AG04450 (cell line): ENCODE measurements around the gene OLFM3. TPM values are rescaled to one million over a fixed set of nuclear protein-coding genes. Genes with fewer than 3 reads are reported as not detected.

Experiments
- CTCF ChIA-PET: fragments of 300-600, 350-600 bp; formaldehyde crosslinking; extraction: SDS; loops from one replicate; lab custom pipeline; 2022; ENCODE audit warnings: antibody characterized with exemption, inconsistent platforms; lab: Charles Lee
- POLR2A ChIA-PET: fragments of 350-600 bp; formaldehyde crosslinking; extraction: SDS; loops from one replicate; lab custom pipeline; 2021; ENCODE audit warnings: antibody characterized with exemption, inconsistent platforms; lab: Yijun Ruan, JAX
- DNase-seq: peaks from one replicate; pipeline ENCODE4 v3.0.0-alpha.2; 2011; ENCODE audit warnings: low read depth, low spot score
- H3K27ac ChIP-seq: one replicate; pipeline ENCODE4 v1.5.1; 2012; ENCODE audit warnings: low read depth, low read length, control low read depth
- H3K27me3 ChIP-seq: one replicate; pipeline ENCODE4 v1.6.0; 2012; ENCODE audit warnings: low read length; ENCODE audit not compliant: control insufficient read depth, insufficient read depth
- H3K4me3 ChIP-seq: 2 replicates; pipeline ENCODE4 v1.5.1; 2011; ENCODE audit warnings: mild to moderate bottlenecking, low read depth, low read length, control low read depth
- H3K9me3 ChIP-seq: 2 replicates; pipeline ENCODE4 v1.5.1; 2012; ENCODE audit warnings: low read length; ENCODE audit not compliant: control insufficient read depth, insufficient read depth
- CTCF ChIP-seq: IDR thresholded peaks from 2 replicates; pipeline ENCODE4 v1.5.1; 2011; ENCODE audit warnings: low read depth, low read length, control low read depth, inconsistent platforms
- polyA plus RNA-seq: library from polyadenylated mRNA; depleted of rRNA; stranded (reverse); fragments of >200 nt; gene quantifications from 2 replicates; pipeline ENCODE4 v1.2.3, GENCODE V29; 2011

The OLFM3 gene
- polyA plus RNA-seq, 1 experiment: not detected

- DNase-seq: no peak
- no peak for TF ChIP-seq CTCF
- no peak overlapping the region for H3K27ac ChIP-seq
- H3K27me3 ChIP-seq: no peaks in the 10 kb centered on the region
- ChIA-PET POLR2A (no interaction called here), CTCF (no interaction called here)
- no peak overlapping the region for H3K4me3 ChIP-seq
- H3K9me3 ChIP-seq: no peaks in the 10 kb centered on the region
These were observed 89.5 kb downstream of the OLFM3 start for GRCh38 chr1:101907264-101907663.

- Histone ChIP-seq H3K27ac (no peak overlapping the region), H3K27me3 (no peaks in the 10 kb centered on the region), H3K4me3 (no peak overlapping the region), H3K9me3 (no peaks in the 10 kb centered on the region)
- POLR2A ChIA-PET: no interaction called here
- DNase-seq: no peak
- CTCF ChIA-PET: no interaction called here
- no peak for TF ChIP-seq CTCF
These were observed 91.4 kb downstream of the OLFM3 start for GRCh38 chr1:101905283-101905835.

GRCh38 chr1:101902199-101902598, 94.5 kb downstream of the OLFM3 start:
- no peak for DNase-seq

GRCh38 chr1:101898137-101898536, 98.6 kb downstream of the OLFM3 start:
- no peak for TF ChIP-seq CTCF
- POLR2A ChIA-PET: no interaction called here
- Histone ChIP-seq H3K27ac (no peak overlapping the region), H3K9me3 (no peaks in the 10 kb centered on the region), H3K4me3 (no peak overlapping the region), H3K27me3 (no peaks in the 10 kb centered on the region)
- DNase-seq: no peak
- CTCF ChIA-PET: no interaction called here

More at GRCh38 chr1:101902199-101902598, 94.5 kb downstream of the OLFM3 start:
- no peak for TF ChIP-seq CTCF
- CTCF ChIA-PET: no interaction called here
- H3K9me3 ChIP-seq: no peaks in the 10 kb centered on the region
- H3K4me3 ChIP-seq: no peak overlapping the region
- no peak overlapping the region for H3K27ac ChIP-seq
- POLR2A ChIA-PET: no interaction called here
- H3K27me3 ChIP-seq: no peaks in the 10 kb centered on the region

GRCh38 chr1:101884621-101885020, 112.1 kb downstream of the OLFM3 start:
- H3K27me3 ChIP-seq: no peaks in the 10 kb centered on the region
- H3K9me3 ChIP-seq: no peaks in the 10 kb centered on the region
- ChIA-PET POLR2A (no interaction called here), CTCF (no interaction called here)
- DNase-seq: no peak
- no peak overlapping the region for H3K27ac ChIP-seq
- no peak for TF ChIP-seq CTCF
- H3K4me3 ChIP-seq: no peak overlapping the region
